NT2/D1 (cell line): ENCODE measurements around the gene INSYN2A.

ENCODE experiments used
- SUZ12 ChIP-seq: IDR thresholded peaks from 2 replicates; pipeline ENCODE4 v1.6.1; 2011; ENCODE audit not compliant: insufficient read length, insufficient read depth; ENCODE audit errors: extremely low read depth
- YY1 ChIP-seq: IDR thresholded peaks from 2 replicates; pipeline ENCODE4 v1.6.1; 2011; ENCODE audit not compliant: insufficient read length, insufficient read depth
- ZNF274 ChIP-seq: IDR thresholded peaks from 2 replicates; pipeline ENCODE4 v1.6.1; 2011; ENCODE audit warnings: mild to moderate bottlenecking, low read depth, low read length

GRCh38 chr10:127157089-127157488 lies 39.3 kb downstream of the INSYN2A start:
- TF ChIP-seq SUZ12: no peak
- TF ChIP-seq YY1: no peak
- TF ChIP-seq ZNF274: no peak
